Caco-2 (cell line): ENCODE measurements around the gene THUMPD2. TPM values are rescaled to one million over a fixed set of nuclear protein-coding genes. Genes with fewer than 3 reads are reported as not detected.

ENCODE experiments used
- BruUV-seq: library from RNA; stranded (reverse); fragments of 400-500 nt; replicated peaks from 2 replicates; lab custom pipeline; 2021; lab: Mats Ljungman, UMichigan
- CTCF ChIA-PET: fragments of 300-600 bp; sonication (Branson Sonifier 250); formaldehyde crosslinking; loops from one replicate; lab custom pipeline; 2022; ENCODE audit warnings: antibody characterized with exemption; lab: Charles Lee
- POLR2A ChIA-PET: fragments of 300-600 bp; sonication (Branson Sonifier 250); formaldehyde crosslinking; loops from one replicate; lab custom pipeline; 2022; ENCODE audit warnings: antibody characterized with exemption; lab: Charles Lee
- DNase-seq, 2 experiments: peaks; one replicate each; pipeline versions ENCODE4 v3.0.0 to v3.0.0-alpha.2; 2020 to 2022
- H3K27me3 ChIP-seq: replicated peaks from 2 replicates; pipeline ENCODE4 v1.6.0; 2011; ENCODE audit warnings: low read length; ENCODE audit not compliant: control insufficient read depth, insufficient read depth
- H3K36me3 ChIP-seq: 2 replicates; pipeline ENCODE4 v1.5.1; 2011; ENCODE audit warnings: low read length; ENCODE audit not compliant: control insufficient read depth, insufficient read depth
- H3K4me1 ChIP-seq: fragments of 250-450 bp; sonication (Bioruptor Pico); 2 replicates; pipeline ENCODE4 v1.5.1; 2020; ENCODE audit warnings: mild to moderate bottlenecking
- H3K4me3 ChIP-seq: 2 replicates; pipeline ENCODE4 v1.5.1; 2011; ENCODE audit warnings: low read depth, mild to moderate bottlenecking, control low read depth, low read length
- H3K9me3 ChIP-seq: fragments of 250-450 bp; sonication (Bioruptor Pico); 2 replicates; pipeline ENCODE4 v1.5.1; 2020; ENCODE audit warnings: mild to moderate bottlenecking, moderate library complexity
- H3K27ac Mint-ChIP-seq: one replicate; pipeline ENCODE4 v1.8.0; 2022; ENCODE audit warnings: mixed read lengths; ENCODE audit not compliant: unreplicated experiment
- H3K27me3 Mint-ChIP-seq: one replicate; pipeline ENCODE4 v1.8.0; 2022; ENCODE audit warnings: mixed read lengths; ENCODE audit not compliant: insufficient read depth, unreplicated experiment
- H3K36me3 Mint-ChIP-seq: one replicate; pipeline ENCODE4 v1.8.0; 2022; ENCODE audit warnings: mild to moderate bottlenecking, mixed read lengths; ENCODE audit not compliant: insufficient read depth, unreplicated experiment
- H3K4me1 Mint-ChIP-seq: one replicate; pipeline ENCODE4 v1.8.0; 2022; ENCODE audit warnings: low read depth, mixed read lengths; ENCODE audit not compliant: unreplicated experiment
- H3K4me3 Mint-ChIP-seq: one replicate; pipeline ENCODE4 v1.8.0; 2022; ENCODE audit warnings: mild to moderate bottlenecking, moderate library complexity, mixed read lengths; ENCODE audit not compliant: unreplicated experiment
- H3K9me3 Mint-ChIP-seq: one replicate; pipeline ENCODE4 v1.8.0; 2022; ENCODE audit warnings: mixed read lengths; ENCODE audit not compliant: unreplicated experiment
- intact Hi-C: fragments of 100-400 bp; cut with micrococcal nuclease; formaldehyde crosslinking; loops from one replicate; pipeline ENCODE4 v1.10.0; 2022; ENCODE audit not compliant: unreplicated experiment
- total RNA-seq: library from RNA; stranded (reverse); gene quantifications from 2 replicates; pipeline ENCODE4 v1.2.3, GENCODE V29; 2022
- TF ChIP-seq, protein P1 (sequence below), 2 experiments: fragments of 200-600 bp in 1 of 2; IDR thresholded peaks; 1 replicate in 1 of 2; 2 replicates in 1 of 2; pipeline versions ENCODE4 v1.5.1 to v1.8.0; 2011 to 2022; ENCODE audit warnings: antibody characterized with exemption in 1 of 2, control low read depth in 1 of 2, inconsistent platforms in 1 of 2, low read depth in 1 of 2, low read length in 1 of 2, mild to moderate bottlenecking in 1 of 2, moderate library complexity in 1 of 2; ENCODE audit not compliant: insufficient read depth in 1 of 2, severe bottlenecking in 1 of 2, unreplicated experiment in 1 of 2

The THUMPD2 gene
- total RNA-seq, 1 experiment from 2014 or later, result 13.8 TPM

DNA sequence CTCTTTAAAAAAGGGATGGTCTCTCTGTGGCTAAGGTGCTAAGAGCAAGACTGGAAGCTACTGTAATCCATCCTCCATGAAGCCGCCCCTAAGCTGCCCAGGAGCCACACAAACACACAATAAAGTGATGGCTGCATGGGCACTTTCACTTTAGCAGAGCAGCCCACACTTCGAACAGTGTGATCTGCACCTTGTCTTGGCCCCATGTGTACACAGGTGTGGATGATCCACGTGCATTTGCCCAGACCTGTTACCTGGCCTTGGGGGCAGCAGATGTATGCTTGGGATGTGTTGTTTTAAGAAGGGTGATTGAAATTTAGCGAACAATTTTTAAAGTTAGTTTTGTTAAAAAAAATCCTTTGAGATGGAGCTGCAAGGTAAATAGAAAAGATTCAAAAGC is 73.4 kb downstream of the THUMPD2 start:
- TF ChIP-seq, protein P1, sequence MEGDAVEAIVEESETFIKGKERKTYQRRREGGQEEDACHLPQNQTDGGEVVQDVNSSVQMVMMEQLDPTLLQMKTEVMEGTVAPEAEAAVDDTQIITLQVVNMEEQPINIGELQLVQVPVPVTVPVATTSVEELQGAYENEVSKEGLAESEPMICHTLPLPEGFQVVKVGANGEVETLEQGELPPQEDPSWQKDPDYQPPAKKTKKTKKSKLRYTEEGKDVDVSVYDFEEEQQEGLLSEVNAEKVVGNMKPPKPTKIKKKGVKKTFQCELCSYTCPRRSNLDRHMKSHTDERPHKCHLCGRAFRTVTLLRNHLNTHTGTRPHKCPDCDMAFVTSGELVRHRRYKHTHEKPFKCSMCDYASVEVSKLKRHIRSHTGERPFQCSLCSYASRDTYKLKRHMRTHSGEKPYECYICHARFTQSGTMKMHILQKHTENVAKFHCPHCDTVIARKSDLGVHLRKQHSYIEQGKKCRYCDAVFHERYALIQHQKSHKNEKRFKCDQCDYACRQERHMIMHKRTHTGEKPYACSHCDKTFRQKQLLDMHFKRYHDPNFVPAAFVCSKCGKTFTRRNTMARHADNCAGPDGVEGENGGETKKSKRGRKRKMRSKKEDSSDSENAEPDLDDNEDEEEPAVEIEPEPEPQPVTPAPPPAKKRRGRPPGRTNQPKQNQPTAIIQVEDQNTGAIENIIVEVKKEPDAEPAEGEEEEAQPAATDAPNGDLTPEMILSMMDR (IDR thresholded peaks at IDR 0.05; ENCODE audit: insufficient read depth in 1 of 2, low read depth in 1 of 2, low read length in 1 of 2, severe bottlenecking in 1 of 2, unreplicated experiment in 1 of 2), result no peak
- intact Hi-C loops, result no loop called here
- Histone ChIP-seq H3K27me3 (no peaks in the 10 kb centered on the region), H3K4me1 (no peaks in the 10 kb centered on the region), H3K4me3 (no peak overlapping the region), H3K9me3 (no peaks in the 10 kb centered on the region; the same call in 1 of the 2 replicates), H3K36me3 (no peaks in the 10 kb centered on the region)
- no peaks in the 10 kb centered on the region for H3K36me3 Mint-ChIP-seq
- POLR2A ChIA-PET, result no interaction called here
- no peak for DNase-seq
- no peak overlapping the region for H3K4me3 Mint-ChIP-seq
- H3K9me3 Mint-ChIP-seq, result peaks cover 29% of the 10 kb centered on the region
- CTCF ChIA-PET, result no interaction called here
- no peak overlapping the region for H3K27ac Mint-ChIP-seq
- no peaks in the 10 kb centered on the region for H3K4me1 Mint-ChIP-seq
- BruUV-seq, result no TSS peak
- peaks cover 4% of the 10 kb centered on the region for H3K27me3 Mint-ChIP-seq

- Mint-ChIP-seq H3K27ac (no peak overlapping the region), H3K36me3 (no peaks in the 10 kb centered on the region), H3K4me3 (no peak overlapping the region), H3K4me1 (no peaks in the 10 kb centered on the region), H3K9me3 (peaks cover 39% of the 10 kb centered on the region), H3K27me3 (peaks cover 9% of the 10 kb centered on the region)
- Histone ChIP-seq H3K4me3 (no peak overlapping the region), H3K36me3 (no peaks in the 10 kb centered on the region), H3K27me3 (no peaks in the 10 kb centered on the region), H3K4me1 (no peaks in the 10 kb centered on the region), H3K9me3 (no peaks in the 10 kb centered on the region; the same call in 1 of the 2 replicates)
- DNase-seq, result no peak
- CTCF ChIA-PET, result no interaction called here
- TF ChIP-seq, protein P1 (IDR thresholded peaks at IDR 0.05; ENCODE audit: insufficient read depth in 1 of 2, low read depth in 1 of 2, low read length in 1 of 2, severe bottlenecking in 1 of 2, unreplicated experiment in 1 of 2), result no peak
- POLR2A ChIA-PET, result no interaction called here
- intact Hi-C loops, result no loop called here
- BruUV-seq, result no TSS peak
These were observed 74.5 kb downstream of the THUMPD2 start for GRCh38 chr2:39704540-39704939.

DNA sequence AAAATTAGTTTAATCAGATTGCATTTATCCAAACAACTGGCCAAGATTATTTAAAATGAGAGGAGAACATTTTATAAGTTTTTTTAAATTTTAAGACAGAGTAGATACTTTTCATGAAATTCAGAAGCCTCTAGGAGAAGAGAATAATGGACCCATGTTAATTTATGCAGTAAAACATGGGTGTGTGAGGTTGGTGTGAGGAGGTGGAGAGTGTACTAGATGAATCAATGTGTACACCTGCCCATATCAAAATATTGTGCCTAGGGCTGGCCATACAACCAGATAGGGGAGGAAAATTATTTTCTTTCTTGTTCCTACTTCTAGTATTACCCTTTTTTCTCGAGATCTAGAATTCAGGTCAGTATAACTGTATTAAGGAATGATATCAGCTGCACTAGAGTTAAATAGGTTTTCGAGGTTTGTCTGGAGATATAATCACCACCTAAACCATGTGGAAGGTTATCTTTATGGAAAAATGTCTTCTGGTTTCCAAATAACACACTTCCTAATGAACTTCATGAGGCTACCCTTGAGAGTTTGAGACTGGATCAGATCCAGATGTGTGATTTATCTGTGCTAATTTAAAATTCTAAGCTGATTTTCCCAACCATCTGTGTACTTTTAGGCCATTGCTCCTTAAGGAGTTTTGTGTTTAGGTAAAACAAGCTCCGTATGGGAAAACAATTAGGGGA is 75.7 kb downstream of the THUMPD2 start:
- POLR2A ChIA-PET, result no interaction called here
- no TSS peak for BruUV-seq

More for the DNA sequence above, 75.7 kb downstream of the THUMPD2 start:
- Histone ChIP-seq H3K36me3 (no peaks in the 10 kb centered on the region), H3K4me1 (no peaks in the 10 kb centered on the region), H3K4me3 (no peak overlapping the region), H3K27me3 (no peaks in the 10 kb centered on the region), H3K9me3 (no peaks in the 10 kb centered on the region; the same call in 1 of the 2 replicates)
- Mint-ChIP-seq H3K27ac (no peak overlapping the region), H3K4me3 (no peak overlapping the region), H3K36me3 (no peaks in the 10 kb centered on the region), H3K4me1 (no peaks in the 10 kb centered on the region), H3K9me3 (peaks cover 39% of the 10 kb centered on the region), H3K27me3 (peaks cover 11% of the 10 kb centered on the region)
- CTCF ChIA-PET, result no interaction called here
- intact Hi-C loops, result no loop called here
- TF ChIP-seq, protein P1 (IDR thresholded peaks at IDR 0.05; ENCODE audit: insufficient read depth in 1 of 2, low read depth in 1 of 2, low read length in 1 of 2, severe bottlenecking in 1 of 2, unreplicated experiment in 1 of 2), result no peak
- DNase-seq, result no peak
